Measurements from ENCODE around the gene ZFYVE9. TPM values are rescaled to one million over a fixed set of nuclear protein-coding genes. Genes with fewer than 3 reads are reported as not detected.
"Not testable (repeated sequence)": the region's sequence is repeated elsewhere in the genome, so short reads cannot be mapped to it uniquely, and the experiment has no call there.

Gene ZFYVE9
- total RNA-seq, 8 experiments from 2014 or later: 13.8 to 45.4 (median 33.5) TPM

DNA sequence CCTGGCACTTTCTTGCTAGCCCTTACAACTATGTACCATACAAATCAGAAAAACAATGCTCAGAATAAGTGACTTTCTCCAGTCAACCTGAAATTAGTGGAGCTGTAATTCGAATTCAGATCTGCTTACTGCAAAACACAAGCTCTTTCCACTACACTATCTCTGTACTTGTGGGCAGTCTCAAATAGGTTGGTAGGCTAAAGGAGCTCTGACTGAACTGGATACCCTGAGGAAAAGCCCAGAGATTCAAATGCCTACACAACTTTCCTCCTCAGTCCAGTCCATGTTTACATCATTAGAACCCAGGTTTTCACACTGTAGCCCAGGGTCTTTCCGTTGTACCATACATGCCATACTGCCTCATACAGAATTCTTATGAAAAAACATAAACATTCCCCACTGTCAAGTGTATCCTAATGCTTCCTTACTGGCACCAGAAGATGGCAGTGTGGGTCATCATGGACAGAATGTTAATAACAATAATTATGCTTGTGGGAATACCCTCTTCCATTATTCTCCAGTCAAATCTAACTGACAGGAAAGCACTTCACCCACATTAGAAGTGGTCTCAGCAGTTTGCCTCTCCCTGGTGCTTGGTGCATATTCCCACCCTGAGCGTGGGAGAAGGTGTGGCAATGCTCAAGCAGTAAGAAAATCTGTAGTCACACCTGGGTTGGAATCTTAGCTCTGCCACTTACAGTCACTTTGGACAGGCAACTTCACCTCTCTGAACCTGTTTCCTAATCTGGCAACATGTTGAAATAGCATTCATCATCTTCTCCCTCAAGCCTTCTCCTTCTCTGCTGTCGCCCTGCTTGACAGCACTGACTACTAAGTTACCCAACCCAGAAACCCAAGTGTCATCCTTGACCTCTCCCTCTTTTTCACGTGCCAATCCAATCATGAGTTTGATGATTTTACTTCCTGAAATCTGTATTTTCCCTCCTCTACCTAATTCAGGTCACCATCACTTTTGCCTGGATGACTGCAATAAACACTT, 14.4 kb upstream of the ZFYVE9 start:
- H3K4me1 ChIP-seq (replicated peaks in 1 of 2): peaks cover 0 to 4% of the 10 kb centered on the region in 2 donors
- no peak overlapping the region for H3K4me3 ChIP-seq
- in situ Hi-C loops (cut with MboI; ENCODE audit: low pct_unique_long_range_greater_than_20kb in 2 of 9, low sequenced_read_pairs in 9 of 9, unreplicated experiment in 9 of 9): loop anchor here in 3 of 9 experiments (10.0 to 25.0 kb wide), 2 partner anchors 160 to 167 kb away; no protein-coding TSS in a partner anchor
- peak; percentile 84 to 98 (median 91) for ATAC-seq (replicated peaks in 6 of 8)
- WGBS, 10 experiments: 0 to 86% (median 28%) methylated on average over 1 to 5 of the region's 5 CpGs
- H3K27ac ChIP-seq: no peak overlapping the region

GRCh38 chr1:52139817-52140540, 1.9 kb upstream of the ZFYVE9 start:
- H3K4me1 ChIP-seq (replicated peaks in 1 of 2): peaks cover 7 to 30% of the 10 kb centered on the region in 2 donors
- WGBS, 10 experiments: 0 to 87% (median 79%) methylated on average over 2 to 5 of the region's 5 CpGs
- H3K27ac ChIP-seq: no peak overlapping the region
- peak overlapping the region in 1 of 5 donors; percentile 7 for H3K4me3 ChIP-seq
- peak in 3 of 8 experiments; percentile 3 to 22 (median 7) for ATAC-seq (replicated peaks in 6 of 8)
- in situ Hi-C loops (cut with MboI; ENCODE audit: low pct_unique_long_range_greater_than_20kb in 2 of 9, low sequenced_read_pairs in 9 of 9, unreplicated experiment in 9 of 9): loop anchor here in 2 of 9 experiments (25.0 kb wide), 1 partner anchor 147 kb away; no protein-coding TSS in a partner anchor

GRCh38 chr1:52140633-52141512, 1.0 kb upstream of the ZFYVE9 start:
- 13 to 80% (median 35%) methylated on average over 1 to 2 of the region's 2 CpGs; no CpG with 5 or more reads in 3 of the 10 experiments for WGBS, 10 experiments
- in situ Hi-C loops (cut with MboI; ENCODE audit: low pct_unique_long_range_greater_than_20kb in 2 of 9, low sequenced_read_pairs in 9 of 9, unreplicated experiment in 9 of 9): loop anchor here in 2 of 9 experiments (25.0 kb wide), 1 partner anchor 146 kb away; no protein-coding TSS in a partner anchor
- Histone ChIP-seq H3K4me1 (replicated peaks in 1 of 2) (peaks cover 7 to 35% of the 10 kb centered on the region in 2 donors), H3K27ac (no peak overlapping the region), H3K4me3 (peak overlapping the region; percentile 82 to 98 (median 93))
- ATAC-seq (replicated peaks in 6 of 8): no peak

- peak overlapping the region; percentile 82 to 98 (median 93) for H3K4me3 ChIP-seq
- in situ Hi-C loops (cut with MboI; ENCODE audit: low pct_unique_long_range_greater_than_20kb in 2 of 9, low sequenced_read_pairs in 9 of 9, unreplicated experiment in 9 of 9): loop anchor here in 2 of 9 experiments (25.0 kb wide), 1 partner anchor 145 kb away; no protein-coding TSS in a partner anchor
- WGBS, 10 experiments: 0 to 80% (median 5%) methylated on average over 1 to 21 of the region's 80 CpGs
- peak overlapping the region; percentile 90 to 95 for H3K27ac ChIP-seq
- H3K4me1 ChIP-seq (replicated peaks in 1 of 2): peaks cover 7 to 35% of the 10 kb centered on the region in 2 donors
- ATAC-seq (replicated peaks in 6 of 8): peak; percentile 58 to 73 (median 67)
These were observed 613 bp downstream of the ZFYVE9 start for GRCh38 chr1:52142220-52143183.

GRCh38 chr1:52145137-52145536, 3.2 kb downstream of the ZFYVE9 start:
- Histone ChIP-seq H3K4me1 (replicated peaks in 1 of 2) (peaks cover 5 to 26% of the 10 kb centered on the region in 2 donors), H3K27ac (no peak overlapping the region), H3K4me3 (no peak overlapping the region)
- in situ Hi-C loops (cut with MboI; ENCODE audit: low pct_unique_long_range_greater_than_20kb in 2 of 9, low sequenced_read_pairs in 9 of 9, unreplicated experiment in 9 of 9): loop anchor here in 2 of 9 experiments (25.0 kb wide), 1 partner anchor 142 kb away; no protein-coding TSS in a partner anchor
- 13 to 70% (median 42%) methylated on average over 1 to 2 of the region's 2 CpGs; no CpG with 5 or more reads in 2 of the 10 experiments for WGBS, 10 experiments
- ATAC-seq (replicated peaks in 6 of 8): no peak

DNA sequence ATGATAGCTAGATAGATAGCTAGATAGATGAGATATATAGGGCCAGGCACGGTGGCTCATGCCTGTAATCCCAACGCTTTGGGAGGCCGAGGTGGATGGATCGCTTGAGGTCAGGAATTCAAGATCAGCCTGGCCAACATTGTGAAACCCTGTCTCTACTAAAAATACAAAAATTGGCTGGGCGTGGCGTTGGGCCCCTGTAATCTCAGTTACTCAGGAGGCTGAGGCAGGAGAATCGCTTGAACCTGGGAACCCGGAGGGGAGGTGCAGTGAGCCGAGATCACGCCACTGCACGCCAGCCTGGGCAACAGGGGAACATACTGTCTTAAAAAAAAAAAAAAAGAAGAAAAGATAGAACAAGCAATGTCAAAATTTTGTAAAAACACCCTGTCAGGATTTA, 8.6 kb downstream of the ZFYVE9 start:
- 86 to 98% (median 96%) methylated on average over 5 to 11 of the region's 11 CpGs; no CpG with 5 or more reads in 1 of the 10 experiments for WGBS, 10 experiments
- H3K4me3 ChIP-seq; in situ Hi-C loops (cut with MboI; ENCODE audit: low pct_unique_long_range_greater_than_20kb in 2 of 9, low sequenced_read_pairs in 9 of 9, unreplicated experiment in 9 of 9); H3K27ac ChIP-seq; ATAC-seq (replicated peaks in 6 of 8); H3K4me1 ChIP-seq (replicated peaks in 1 of 2): not testable (repeated sequence)

GRCh38 chr1:52150946-52151345, 9.1 kb downstream of the ZFYVE9 start:
- in situ Hi-C loops (cut with MboI; ENCODE audit: low pct_unique_long_range_greater_than_20kb in 2 of 9, low sequenced_read_pairs in 9 of 9, unreplicated experiment in 9 of 9): no loop called here
- H3K4me3 ChIP-seq: no peak overlapping the region
- no peak overlapping the region for H3K27ac ChIP-seq
- H3K4me1 ChIP-seq (replicated peaks in 1 of 2): peaks cover 0 to 5% of the 10 kb centered on the region in 2 donors
- no peak for ATAC-seq (replicated peaks in 6 of 8)
- 17 to 100% (median 74%) methylated on average over 1 of the region's 1 CpG for WGBS, 10 experiments

DNA sequence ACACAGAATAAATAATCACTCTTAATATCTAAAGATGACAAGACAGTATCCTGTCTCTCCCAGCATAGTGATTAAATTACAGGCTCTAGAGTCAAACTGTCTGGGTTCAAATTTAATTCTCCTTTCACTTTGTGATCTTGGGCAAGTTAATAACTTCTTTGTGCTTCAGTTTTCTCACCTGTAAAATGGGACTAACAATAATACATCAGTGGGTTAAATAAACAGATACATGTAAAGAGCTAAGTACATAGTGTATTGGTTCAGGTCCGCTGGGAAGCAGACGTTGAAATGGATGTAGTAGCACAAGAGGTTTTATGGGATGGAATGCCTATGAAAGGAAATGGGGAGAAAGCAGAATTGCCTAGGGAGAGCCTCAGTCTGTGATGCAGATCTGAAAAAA, 10.7 kb downstream of the ZFYVE9 start:
- WGBS, 10 experiments: 65 to 100% (median 96%) methylated on average over 1 to 2 of the region's 2 CpGs; no CpG with 5 or more reads in 3 of the 10 experiments
- Histone ChIP-seq H3K4me1 (replicated peaks in 1 of 2) (peaks cover 0 to 5% of the 10 kb centered on the region in 2 donors), H3K27ac (no peak overlapping the region), H3K4me3 (no peak overlapping the region)
- in situ Hi-C loops (cut with MboI; ENCODE audit: low pct_unique_long_range_greater_than_20kb in 2 of 9, low sequenced_read_pairs in 9 of 9, unreplicated experiment in 9 of 9): no loop called here
- no peak for ATAC-seq (replicated peaks in 6 of 8)

GRCh38 chr1:52153010-52153409, 11.1 kb downstream of the ZFYVE9 start:
- in situ Hi-C loops (cut with MboI; ENCODE audit: low pct_unique_long_range_greater_than_20kb in 2 of 9, low sequenced_read_pairs in 9 of 9, unreplicated experiment in 9 of 9): no loop called here
- peaks cover 0 to 5% of the 10 kb centered on the region in 2 donors for H3K4me1 ChIP-seq (replicated peaks in 1 of 2)

DNA sequence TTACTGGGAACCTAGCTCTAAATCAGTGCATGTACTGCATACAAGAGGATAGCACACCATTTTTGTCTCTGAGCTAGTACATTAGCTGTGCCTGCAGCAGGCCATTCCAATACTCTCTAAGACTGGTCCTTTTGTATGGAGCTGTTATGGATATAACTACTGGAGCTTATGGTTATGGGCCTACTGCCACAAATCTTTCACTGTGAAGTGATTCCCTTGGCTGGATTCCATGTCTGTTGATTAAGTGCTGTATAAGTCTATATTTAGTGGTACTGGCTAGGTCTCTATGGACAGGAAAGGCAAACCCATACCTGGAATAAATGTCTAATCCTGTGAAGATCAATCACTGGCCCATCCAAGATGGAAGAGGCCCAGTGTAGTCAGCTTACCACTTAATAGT, 12.0 kb downstream of the ZFYVE9 start:
- in situ Hi-C loops (cut with MboI; ENCODE audit: low pct_unique_long_range_greater_than_20kb in 2 of 9, low sequenced_read_pairs in 9 of 9, unreplicated experiment in 9 of 9): no loop called here
- ATAC-seq (replicated peaks in 6 of 8): no peak
- Histone ChIP-seq H3K27ac (no peak overlapping the region), H3K4me3 (no peak overlapping the region), H3K4me1 (replicated peaks in 1 of 2) (peaks cover 0 to 5% of the 10 kb centered on the region in 2 donors)

More at GRCh38 chr1:52153010-52153409, 11.1 kb downstream of the ZFYVE9 start:
- Histone ChIP-seq H3K27ac (no peak overlapping the region), H3K4me3 (no peak overlapping the region)
- peak in 3 of 8 experiments; percentile 33 to 83 (median 44) for ATAC-seq (replicated peaks in 6 of 8)

GRCh38 chr1:52156460-52156859, 14.6 kb downstream of the ZFYVE9 start:
- in situ Hi-C loops (cut with MboI; ENCODE audit: low pct_unique_long_range_greater_than_20kb in 2 of 9, low sequenced_read_pairs in 9 of 9, unreplicated experiment in 9 of 9): no loop called here
- H3K27ac ChIP-seq: no peak overlapping the region
- no peak overlapping the region for H3K4me3 ChIP-seq
- no peak for ATAC-seq (replicated peaks in 6 of 8)
- H3K4me1 ChIP-seq (replicated peaks in 1 of 2): peaks cover 0 to 5% of the 10 kb centered on the region in 2 donors
- 0 to 100% (median 55%) methylated on average over 1 to 3 of the region's 3 CpGs; no CpG with 5 or more reads in 2 of the 10 experiments for WGBS, 10 experiments

Data from motor neuron (in vitro differentiated cells).